GM23248 (cell line): ENCODE data around the gene ALDH6A1.

ENCODE experiments used
- EZH2 ChIP-seq: fragments of 200-600 bp; sonication (generic); IDR thresholded peaks from 2 replicates; pipeline ENCODE4 v1.6.1; 2018; ENCODE audit warnings: antibody characterized with exemption, mild to moderate bottlenecking; ENCODE audit not compliant: insufficient read depth, poor library complexity, severe bottlenecking
- EZH2phosphoT487 ChIP-seq: fragments of 200-600 bp; sonication (generic); IDR thresholded peaks from 2 replicates; pipeline ENCODE4 v1.6.1; 2018; ENCODE audit warnings: antibody characterized with exemption, moderate library complexity, mild to moderate bottlenecking, low read depth; ENCODE audit not compliant: insufficient read depth

DNA sequence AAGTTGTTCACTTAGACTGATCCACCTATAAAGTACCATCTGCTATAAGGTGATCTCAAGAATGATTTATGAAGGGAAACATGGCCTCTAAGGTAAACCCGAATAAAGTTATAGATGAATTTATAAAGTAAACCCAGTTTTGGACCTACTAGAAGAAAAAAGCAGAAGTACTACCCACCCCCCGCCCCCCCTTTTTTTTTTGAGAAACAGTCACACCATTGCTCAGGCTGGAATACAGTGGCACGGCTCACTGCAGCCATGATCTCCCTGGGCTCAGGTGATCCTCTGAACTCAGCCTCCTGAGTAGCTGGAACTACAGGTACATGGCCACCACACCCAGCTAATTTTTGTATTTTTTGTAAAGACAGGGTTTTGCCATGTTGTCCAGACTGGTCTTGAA is 69.1 kb downstream of the ALDH6A1 start:
- no peak for TF ChIP-seq EZH2
- TF ChIP-seq EZH2phosphoT487, result no peak
